Activated T-helper 9 cell treated with anti-CD3 and anti-CD28 coated beads, Interleukin-2, amount 50 U/mL, for 16 hours (primary cell): ENCODE data around the gene LCAT.

Experiments
- DNase-seq: peaks from one replicate; pipeline ENCODE4 v3.0.0-alpha.2; 2020; ENCODE audit warnings: low read depth

Gene LCAT

DNA sequence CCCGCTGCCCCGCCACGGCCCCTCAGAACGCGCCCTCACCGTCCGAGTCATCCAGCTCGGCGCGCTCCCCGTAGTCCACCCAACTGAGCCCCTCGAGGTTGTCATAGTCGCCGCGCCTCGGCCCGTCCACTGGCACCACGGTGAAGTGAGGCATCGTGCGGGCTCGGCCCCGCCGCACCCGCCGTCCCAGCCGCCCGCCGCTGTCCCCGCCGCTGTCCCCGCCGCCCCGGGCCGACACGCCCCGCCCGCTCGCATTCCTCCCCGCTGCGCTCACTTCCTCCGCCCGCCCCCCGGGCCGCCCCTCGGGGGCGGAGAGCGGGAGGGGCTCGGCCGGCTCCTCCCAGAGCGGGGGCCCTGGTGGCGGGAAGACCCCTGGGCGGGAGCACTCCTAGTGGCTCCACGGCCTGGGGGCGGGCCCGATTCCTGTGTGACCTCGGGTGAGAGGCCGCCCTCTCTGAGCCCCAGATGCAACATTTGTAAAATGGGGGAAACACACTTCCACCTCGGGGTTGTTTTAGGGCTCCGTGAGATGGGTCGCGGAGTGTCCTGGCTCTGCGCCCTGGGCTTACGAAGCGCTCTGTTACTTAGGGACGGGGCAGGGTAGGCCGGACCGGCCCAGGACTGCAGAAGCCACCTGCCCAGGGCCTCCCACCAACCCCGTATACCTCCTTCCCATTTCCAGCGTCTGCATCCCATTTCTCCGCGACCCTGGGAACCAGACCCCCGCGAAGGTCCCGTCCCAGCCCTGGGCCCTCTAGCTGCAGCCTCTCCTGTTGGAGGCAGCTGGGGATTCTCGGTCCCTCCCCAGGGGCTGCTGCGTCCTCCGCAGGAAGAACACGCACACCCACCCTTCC lies 24.7 kb upstream of the LCAT start, which contains the start of gene SLC12A4:
Gene SLC12A4 (minus strand): TSS at position 238 of the 854 bp plus-strand sequence. CDS start 84 bp downstream, at position 154.
- DNase-seq, result peak; percentile 78

DNA sequence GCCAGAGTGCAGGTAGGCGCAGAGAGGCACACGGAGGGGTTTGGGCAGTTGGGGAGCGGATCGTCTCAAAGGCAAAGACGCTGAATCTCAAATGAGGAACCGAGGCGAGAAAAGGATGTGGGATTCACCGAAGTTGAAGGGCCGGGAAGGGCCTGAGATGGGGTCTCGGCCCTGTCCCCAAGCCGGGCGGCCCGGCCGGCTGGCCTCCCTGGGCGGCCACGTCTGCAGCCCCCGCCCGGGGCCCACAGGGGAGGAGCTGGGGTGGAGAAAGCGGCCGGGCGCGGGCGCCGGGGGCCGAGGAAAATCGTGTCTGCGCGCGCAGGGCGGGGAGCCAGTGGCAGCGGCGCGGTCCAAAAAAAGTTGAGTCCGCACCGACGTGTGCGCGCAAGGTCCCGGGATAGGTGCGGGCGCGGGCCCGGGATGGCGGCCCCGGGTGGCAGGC lies 24.1 kb upstream of the LCAT start:
- DNase-seq, result peak; percentile 18

DNA sequence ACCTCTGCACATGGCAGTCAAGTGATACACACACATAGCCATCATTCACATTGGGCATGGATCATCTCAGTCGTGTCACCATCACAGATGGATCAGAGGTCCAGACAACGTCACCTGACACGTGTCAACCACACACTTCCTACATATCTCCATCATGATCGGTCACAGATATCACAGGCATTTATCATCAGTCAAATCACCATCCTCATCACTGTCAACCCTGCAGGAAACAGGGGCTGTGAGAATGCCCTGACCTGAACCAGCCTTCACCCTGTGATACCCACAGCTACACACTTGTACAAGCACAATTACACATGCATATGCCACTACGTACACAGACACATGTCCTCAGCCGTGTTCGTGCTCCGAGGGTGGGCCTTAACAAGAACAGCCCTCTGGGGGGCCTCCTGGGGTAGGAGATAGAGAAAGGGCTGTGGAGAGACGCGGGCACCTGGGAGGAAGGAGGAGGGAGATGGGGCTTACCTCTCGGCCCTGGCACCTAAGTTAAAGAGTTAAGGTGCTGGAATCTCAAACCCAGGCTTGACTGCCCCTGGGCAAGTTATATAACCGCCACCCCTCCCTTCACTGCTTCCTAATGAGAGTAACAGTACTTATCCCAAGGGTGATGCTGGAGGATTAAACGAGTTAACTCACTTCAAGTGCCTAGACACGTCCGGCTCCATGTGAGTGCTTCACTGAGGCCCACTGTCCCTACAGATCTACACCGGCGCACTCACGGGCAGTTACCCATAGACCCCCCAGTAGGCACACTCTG lies 23.4 kb upstream of the LCAT start:
- no peak for DNase-seq

- DNase-seq, result no peak
Measured at GRCh38 chr16:67966549-67967182, 22.7 kb upstream of the LCAT start.

- DNase-seq, result no peak
Measured at GRCh38 chr16:67965668-67966548, 22.0 kb upstream of the LCAT start.

GRCh38 chr16:67964477-67965131 lies 20.7 kb upstream of the LCAT start:
- DNase-seq, result no peak

GRCh38 chr16:67963662-67964321 lies 19.9 kb upstream of the LCAT start:
- no peak for DNase-seq

GRCh38 chr16:67963292-67963661 lies 19.4 kb upstream of the LCAT start:
- DNase-seq, result no peak

GRCh38 chr16:67962135-67962534 lies 18.2 kb upstream of the LCAT start:
- no peak for DNase-seq

GRCh38 chr16:67961551-67961957 lies 17.6 kb upstream of the LCAT start:
- DNase-seq, result no peak

GRCh38 chr16:67959536-67960329 lies 15.8 kb upstream of the LCAT start:
- DNase-seq, result no peak

- DNase-seq, result no peak
Measured at GRCh38 chr16:67957622-67958021, 13.7 kb upstream of the LCAT start.

DNA sequence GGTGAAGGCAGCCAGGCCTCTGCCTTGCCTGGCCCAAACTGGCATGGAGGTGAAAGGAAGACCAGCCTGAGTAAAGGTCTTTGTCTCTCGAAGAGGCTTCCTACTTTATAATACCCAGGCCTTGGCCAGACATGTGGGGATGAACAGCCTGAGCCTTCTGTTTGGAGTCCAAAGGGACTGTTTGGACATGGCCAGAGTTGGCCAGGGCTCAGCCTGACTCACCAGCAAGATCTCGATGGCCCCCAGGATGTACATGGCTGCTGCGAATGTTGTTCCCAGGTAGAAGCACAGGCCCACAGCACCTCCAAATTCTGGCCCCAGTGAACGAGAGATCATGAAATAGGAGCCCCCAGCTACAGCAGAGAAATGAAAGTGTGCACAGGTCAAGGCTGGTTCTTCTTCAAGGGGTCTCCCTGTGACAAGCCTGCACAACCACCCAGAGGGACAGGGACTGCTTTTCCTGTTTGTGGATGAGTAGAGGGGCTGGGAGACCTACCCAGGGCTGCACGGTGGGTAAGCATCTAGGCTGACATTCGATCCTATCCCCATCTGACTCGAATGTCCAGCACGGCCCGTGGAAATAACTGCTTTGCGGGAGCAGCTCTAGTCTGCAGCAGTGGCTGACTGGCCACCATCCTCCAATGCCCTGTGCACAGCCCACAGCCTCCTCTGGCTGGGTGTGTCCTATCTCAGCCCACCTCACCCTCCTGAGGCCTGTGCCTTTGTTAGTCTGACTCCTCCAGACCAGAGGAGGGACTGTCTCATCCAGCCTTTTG lies 10.7 kb upstream of the LCAT start:
- DNase-seq, result no peak

DNA sequence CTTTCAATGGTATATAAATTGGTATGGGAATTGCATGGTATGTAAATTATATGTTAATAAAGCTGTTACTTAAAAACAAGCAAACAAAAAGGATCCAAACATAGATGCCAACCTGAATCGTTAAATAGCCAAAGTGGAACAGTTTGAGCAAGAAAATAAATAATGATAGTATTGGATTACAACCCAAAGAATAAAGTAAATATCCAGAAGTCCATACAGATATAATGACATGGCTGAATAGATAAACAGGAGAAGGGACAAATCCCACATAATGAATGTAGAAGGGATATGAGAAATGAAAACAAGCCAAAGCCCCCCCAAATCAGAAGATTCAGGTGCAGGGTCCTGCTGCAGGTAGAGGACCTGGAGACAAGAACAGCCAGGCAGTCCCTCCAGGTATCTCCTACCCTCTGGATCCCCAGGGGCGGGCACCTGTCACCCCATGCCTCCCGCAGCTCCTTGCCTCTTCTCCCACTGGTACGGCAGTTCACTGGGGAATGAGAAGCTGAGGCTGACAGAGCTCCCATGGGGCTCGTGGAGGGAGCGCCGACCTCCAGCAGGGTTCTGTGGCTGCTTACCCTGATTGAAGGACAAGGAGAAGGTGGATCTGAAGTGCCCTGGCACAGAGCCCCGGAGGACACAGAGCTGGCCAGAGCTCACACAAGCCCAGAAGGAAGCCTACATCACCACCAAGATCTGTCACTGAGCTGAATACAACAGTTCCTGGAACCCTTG lies 9.9 kb upstream of the LCAT start:
- DNase-seq, result no peak

DNA sequence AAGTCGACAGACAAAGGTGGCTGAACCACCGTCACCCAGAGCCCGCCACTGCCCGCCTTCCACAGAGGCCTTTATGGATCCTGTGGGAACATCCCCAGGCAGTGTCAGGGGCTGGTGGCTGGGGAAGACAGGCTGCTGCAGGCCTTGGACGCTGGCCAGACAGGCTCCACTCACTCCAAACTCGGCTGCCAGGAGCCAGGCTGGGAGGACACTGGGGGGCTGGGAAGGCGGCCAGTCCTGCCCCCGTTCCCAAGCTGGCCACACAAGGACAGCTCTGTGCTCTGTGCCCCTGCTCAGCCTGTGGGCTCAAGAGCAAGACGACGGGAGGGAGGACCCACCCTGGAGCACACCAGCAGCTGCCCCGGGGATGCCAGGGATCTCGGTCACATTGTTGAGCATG lies 7.6 kb upstream of the LCAT start:
- no peak for DNase-seq

DNA sequence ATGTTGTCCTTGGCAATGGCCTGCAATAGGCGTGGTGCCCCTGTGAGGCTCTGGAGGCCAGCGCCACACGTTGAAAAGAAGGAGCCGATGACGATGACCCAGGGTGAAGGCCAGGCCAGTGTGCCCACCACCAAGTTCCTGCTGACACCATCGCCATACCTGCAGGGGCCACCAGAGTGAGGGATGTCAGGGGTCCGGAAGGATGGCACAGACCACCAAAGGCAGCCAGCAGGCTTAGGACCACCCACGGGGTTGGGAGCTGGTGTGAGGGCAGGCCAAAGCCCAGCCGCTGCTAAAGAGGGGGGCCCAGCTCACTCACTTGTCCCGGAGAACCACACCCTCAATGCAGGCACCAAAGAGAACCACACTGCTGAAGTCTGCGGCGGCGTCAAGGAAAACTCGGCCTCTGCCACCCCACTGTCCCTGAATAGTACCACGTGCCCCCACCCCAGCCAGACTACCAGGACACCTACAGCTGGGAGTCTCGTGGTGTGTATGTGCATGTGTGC lies 6.5 kb upstream of the LCAT start:
- DNase-seq, result no peak

DNA sequence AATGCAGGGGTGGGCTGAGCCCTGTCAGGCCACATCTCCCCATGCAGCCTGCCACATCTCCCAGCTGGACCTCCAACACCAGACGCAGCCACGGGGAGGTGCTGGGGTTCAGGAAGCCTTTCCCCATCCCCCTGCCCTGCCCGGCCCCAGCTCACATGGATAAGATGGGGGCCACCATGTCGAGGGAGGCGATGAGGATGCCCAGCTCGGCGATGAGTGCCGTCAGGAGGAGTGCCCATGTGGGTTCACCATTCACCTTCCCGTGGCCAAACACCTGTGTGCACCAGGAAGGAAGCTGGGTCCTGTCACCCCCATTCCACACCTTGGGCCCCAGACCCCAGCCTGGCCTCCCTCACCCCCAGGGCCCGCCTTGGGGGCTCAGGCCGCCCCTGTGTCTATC lies 5.7 kb upstream of the LCAT start:
- DNase-seq, result no peak

DNA sequence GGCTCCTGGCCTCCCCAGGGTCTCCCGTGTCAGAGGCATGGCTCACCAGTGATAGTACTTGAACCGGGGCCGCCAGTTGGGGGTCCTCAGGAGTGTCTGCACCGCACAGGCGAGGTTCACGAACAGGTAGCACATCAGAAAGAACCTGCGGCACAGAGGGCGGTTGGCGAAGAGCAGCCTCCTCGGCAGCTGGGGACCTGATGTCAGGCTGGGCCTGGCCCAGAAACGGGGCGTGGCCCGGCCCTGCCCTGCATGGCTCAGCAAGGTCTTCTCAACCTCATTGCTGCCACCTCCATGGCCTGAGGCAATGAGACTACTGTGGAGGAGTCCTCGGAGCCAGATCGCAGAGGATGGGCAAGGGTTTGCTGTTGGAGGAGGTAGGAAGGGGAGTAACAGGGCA lies 4.1 kb upstream of the LCAT start:
- no peak for DNase-seq
